ENCODE results near the gene MRGPRG.
A peak's percentile ranks its signal among the peaks of the same experiment; 100 is the strongest.
"Not testable (repeated sequence)": the region's sequence is repeated elsewhere in the genome, so short reads cannot be mapped to it uniquely, and the experiment has no call there.

The MRGPRG gene

GRCh38 chr11:3218483-3219280 is at the start of gene MRGPRG:
Gene MRGPRG (minus strand): TSS chr11:3218813. CDS start chr11:3218813, 0 bp downstream.
- no peak for DNase-seq

GRCh38 chr11:3262548-3262947 is 43.9 kb upstream of the MRGPRG start:
- DNase-seq: not testable (repeated sequence)

GRCh38 chr11:3261831-3262230 is 43.2 kb upstream of the MRGPRG start:
- not testable (repeated sequence) for DNase-seq

GRCh38 chr11:3257509-3257908 is 38.9 kb upstream of the MRGPRG start:
- not testable (repeated sequence) for DNase-seq

- DNase-seq: not testable (repeated sequence)
Measured at GRCh38 chr11:3255241-3255640, 36.6 kb upstream of the MRGPRG start.

GRCh38 chr11:3254773-3255172 is 36.2 kb upstream of the MRGPRG start:
- not testable (repeated sequence) for DNase-seq

- DNase-seq: no peak
Measured at GRCh38 chr11:3245071-3245470, 26.5 kb upstream of the MRGPRG start.

- DNase-seq: no peak
Measured at GRCh38 chr11:3243880-3244279, 25.3 kb upstream of the MRGPRG start.

- no peak for DNase-seq
Measured at GRCh38 chr11:3237119-3237518, 18.5 kb upstream of the MRGPRG start.

- DNase-seq: no peak
Measured at GRCh38 chr11:3234846-3235245, 16.2 kb upstream of the MRGPRG start.

GRCh38 chr11:3232956-3233355 is 14.3 kb upstream of the MRGPRG start:
- DNase-seq: no peak

- DNase-seq: peak; percentile 60
Measured at GRCh38 chr11:3231851-3232744, 13.5 kb upstream of the MRGPRG start, which contains the start of gene MRGPRE. Gene MRGPRE (minus strand): TSS chr11:3232417. CDS start chr11:3228799, 3,618 bp downstream.

GRCh38 chr11:3231550-3231850 is 12.9 kb upstream of the MRGPRG start:
- no peak for DNase-seq

- DNase-seq: no peak
Measured at GRCh38 chr11:3230636-3231549, 12.3 kb upstream of the MRGPRG start.

- DNase-seq: no peak
Measured at GRCh38 chr11:3229673-3230630, 11.3 kb upstream of the MRGPRG start.

GRCh38 chr11:3228445-3228829 is 9.8 kb upstream of the MRGPRG start:
- no peak for DNase-seq

- no peak for DNase-seq
Measured at GRCh38 chr11:3227568-3228444, 9.2 kb upstream of the MRGPRG start.

GRCh38 chr11:3226846-3227567 is 8.4 kb upstream of the MRGPRG start:
- DNase-seq: no peak

- no peak for DNase-seq
Measured at GRCh38 chr11:3225826-3226750, 7.5 kb upstream of the MRGPRG start.

Measured in NCI-H82 (cell line).